ENCODE measurements around the gene SSBP4.
"Not testable (repeated sequence)": the region's sequence is repeated elsewhere in the genome, so short reads cannot be mapped to it uniquely, and the experiment has no call there.

Gene SSBP4

DNA sequence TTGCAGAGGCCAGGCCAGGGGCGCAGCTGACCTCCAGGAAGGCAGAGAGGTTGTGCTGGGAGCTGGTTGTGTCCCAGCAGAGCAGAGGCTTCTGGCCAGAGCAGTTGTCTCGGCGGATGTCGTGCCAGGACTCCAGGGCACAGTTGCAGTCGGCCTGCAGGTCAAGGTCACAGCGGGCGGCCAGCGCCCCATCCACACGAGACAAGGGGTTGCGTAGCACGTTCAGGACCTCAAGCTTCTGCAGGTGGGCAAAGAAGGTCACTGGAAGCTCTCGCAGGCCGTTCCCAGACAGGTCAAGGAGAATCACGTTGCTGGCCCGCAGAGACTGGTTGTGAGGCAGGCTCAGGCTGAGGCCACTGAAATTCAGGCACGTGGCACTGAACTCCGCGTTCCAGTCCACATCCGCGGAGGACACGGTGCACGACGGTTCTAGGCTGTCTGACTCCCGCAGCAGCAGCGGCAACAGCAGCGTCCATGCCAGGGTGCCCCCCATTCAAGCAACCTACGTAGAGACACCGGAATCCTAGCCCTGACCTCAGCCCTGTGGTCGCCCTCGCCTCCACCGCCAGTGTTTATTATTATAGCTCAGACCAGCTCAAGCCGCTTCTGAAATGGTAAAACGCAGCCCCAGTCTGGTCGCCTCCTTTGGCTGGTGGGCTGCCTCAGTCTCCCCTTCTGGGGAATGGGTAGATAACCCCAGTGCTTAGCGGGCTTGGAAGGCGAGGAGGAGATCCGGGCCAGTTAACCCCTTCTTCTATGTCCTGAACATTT is 22.5 kb upstream of the SSBP4 start:
- DNase-seq, result no peak

GRCh38 chr19:18397242-18398202 is 21.7 kb upstream of the SSBP4 start, which contains the start of gene LRRC25:
TSS of gene LRRC25 (minus strand) at chr19:18397622. CDS start at chr19:18396963, 659 bp downstream.
- DNase-seq, result no peak

DNA sequence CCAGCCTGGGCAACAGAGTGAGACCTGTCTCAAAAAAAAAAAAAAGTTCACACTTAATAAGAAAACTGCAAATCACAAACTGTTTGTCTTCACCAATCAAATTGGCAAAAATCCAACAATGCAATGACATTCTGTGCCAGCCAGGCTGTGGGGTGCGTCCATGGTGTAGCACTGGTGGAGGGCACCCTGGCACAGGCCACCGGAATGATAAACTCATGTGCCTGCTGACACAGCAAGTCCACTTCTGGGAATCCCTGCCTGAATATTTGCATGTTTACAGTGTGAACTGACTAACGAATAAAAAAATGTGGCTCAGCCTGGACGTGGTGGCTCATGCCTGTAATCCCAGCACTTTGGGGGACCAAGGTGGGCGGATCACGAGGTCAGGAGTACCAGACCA is 20.2 kb upstream of the SSBP4 start:
- no peak for DNase-seq

- DNase-seq, result peak; percentile 37 to 51
These were observed 17.6 kb upstream of the SSBP4 start for GRCh38 chr19:18401580-18402112.

- not testable (repeated sequence) for DNase-seq
These were observed 16.5 kb upstream of the SSBP4 start for GRCh38 chr19:18402455-18403248.

GRCh38 chr19:18405754-18406153 is 13.4 kb upstream of the SSBP4 start:
- not testable (repeated sequence) for DNase-seq

GRCh38 chr19:18406749-18407148 is 12.4 kb upstream of the SSBP4 start:
- DNase-seq, result no peak

- DNase-seq, result peak; percentile 23 to 26
These were observed 11.1 kb upstream of the SSBP4 start for GRCh38 chr19:18408053-18408476.

- no peak for DNase-seq
These were observed 6.5 kb upstream of the SSBP4 start for GRCh38 chr19:18412610-18413239.

- DNase-seq, result no peak
These were observed 4.6 kb upstream of the SSBP4 start for GRCh38 chr19:18414504-18415177.

DNA sequence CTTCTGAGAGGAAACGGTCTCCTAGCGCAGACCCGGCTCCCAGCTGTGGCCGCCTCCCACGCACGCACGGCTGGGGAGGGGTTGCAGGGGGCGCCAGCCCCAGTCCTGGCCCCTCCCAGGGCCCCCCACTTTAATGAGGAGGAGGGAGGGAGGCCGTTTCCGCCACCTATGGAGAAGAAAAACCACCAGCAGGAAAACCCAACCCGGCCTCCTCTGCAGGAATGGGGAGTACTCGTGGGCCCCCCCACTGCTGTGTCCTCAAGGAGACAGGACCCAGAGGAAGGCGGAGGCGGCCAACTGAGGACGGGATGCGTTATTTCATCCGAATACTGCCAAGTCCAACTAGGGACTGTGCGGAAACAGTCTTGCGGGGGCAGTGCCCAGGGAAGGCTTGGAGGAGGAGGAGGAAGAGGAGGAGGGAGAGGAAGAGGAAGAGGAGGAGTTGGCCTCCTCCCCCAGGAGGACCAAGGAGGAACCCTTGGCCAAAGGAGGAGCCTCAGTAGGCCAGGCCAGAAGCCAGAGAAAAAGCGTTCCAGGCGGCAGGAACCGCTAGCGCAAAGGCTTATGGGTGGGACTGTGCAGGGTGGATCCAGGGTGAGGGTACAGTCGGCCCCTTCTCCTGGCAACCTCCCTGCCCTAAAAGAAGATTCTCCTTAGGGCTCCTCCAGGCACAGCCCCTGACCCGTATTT is 3.9 kb upstream of the SSBP4 start:
- DNase-seq, result no peak

- DNase-seq, result peak; percentile 67 to 78
These were observed 2.4 kb upstream of the SSBP4 start for GRCh38 chr19:18416778-18417249.

DNA sequence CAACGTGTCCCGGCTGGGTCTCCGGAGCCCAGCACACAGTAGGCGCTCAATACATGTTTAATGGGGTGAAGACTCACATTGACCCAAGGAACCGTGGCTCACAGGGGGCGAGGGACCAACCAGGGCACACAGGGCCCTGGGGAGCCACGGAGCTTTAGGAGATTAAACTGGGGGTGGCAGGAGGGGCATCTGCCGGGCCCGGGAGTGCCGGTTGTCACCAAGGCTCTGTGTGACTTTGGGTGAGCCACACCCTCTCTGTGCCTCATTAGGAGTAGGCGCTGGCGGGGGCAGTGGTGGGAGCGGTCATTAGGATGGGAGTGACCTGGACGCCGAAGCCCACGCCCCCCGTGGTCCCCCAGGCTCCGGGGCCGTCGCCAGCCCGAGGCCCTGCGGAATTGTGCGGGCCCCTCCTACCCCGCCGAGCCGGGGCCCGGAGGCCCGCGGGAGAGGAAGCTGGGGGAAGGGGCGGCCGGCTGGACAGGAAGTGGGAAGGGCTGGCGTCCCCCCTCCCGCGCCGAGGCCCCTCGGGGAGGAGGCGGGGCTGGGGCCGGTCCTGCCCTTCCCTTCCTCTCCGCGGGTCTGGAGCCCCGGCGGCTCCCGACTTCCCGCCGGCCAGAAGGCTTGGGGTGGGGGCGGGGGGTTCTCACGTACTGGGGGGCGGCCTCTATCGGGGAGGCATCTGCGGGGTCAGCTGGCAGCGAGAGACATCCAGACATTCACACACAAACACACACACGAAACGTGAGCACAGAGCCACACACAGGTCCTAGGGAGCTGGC is 1.8 kb upstream of the SSBP4 start:
- DNase-seq, result peak; percentile 77 to 87

GRCh38 chr19:18418029-18418482 is 1.1 kb upstream of the SSBP4 start:
- DNase-seq, result no peak

- peak in 1 of 2 experiments; percentile 24 for DNase-seq
These were observed 559 bp upstream of the SSBP4 start for GRCh38 chr19:18418483-18419194.

DNA sequence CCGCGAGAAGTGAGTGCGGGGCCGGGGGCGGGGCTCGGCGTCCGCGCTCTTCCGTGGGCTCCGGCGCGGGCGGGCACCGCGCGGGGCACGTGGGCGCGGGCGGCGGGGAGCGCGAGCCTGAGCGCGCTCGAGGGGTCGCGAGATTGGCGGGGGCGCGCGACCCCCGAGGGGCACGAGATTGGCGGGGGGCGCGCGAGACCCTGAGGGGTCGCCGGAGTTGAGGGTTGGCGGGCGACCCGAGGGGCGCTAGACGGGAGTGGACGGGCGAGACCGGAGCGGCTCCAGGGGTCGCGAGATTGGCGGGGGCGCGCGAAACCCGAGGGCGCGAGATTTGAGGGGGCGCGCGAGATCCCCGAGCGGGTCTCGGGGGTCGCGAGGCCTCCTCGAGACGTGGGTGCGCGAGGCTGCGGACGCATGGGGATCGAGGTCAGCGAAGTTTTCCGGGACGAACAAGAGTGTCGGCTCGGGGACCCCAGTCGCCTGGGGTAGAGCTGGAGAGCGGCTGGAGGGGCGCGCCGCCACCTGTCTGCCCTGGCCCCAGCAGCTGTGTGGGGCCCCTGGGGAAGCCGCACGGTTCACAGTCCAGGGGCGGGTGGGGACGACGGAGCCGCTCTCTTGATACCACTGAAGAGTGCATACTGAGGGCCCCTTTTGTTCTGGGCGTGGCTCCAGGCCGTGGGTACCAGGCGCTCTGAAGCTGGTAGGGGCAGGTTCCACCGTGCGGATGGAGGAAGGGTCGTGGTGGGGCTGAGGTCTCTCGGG is 682 bp downstream of the SSBP4 start:
- peak in 1 of 2 experiments; percentile 31 for DNase-seq

DNA sequence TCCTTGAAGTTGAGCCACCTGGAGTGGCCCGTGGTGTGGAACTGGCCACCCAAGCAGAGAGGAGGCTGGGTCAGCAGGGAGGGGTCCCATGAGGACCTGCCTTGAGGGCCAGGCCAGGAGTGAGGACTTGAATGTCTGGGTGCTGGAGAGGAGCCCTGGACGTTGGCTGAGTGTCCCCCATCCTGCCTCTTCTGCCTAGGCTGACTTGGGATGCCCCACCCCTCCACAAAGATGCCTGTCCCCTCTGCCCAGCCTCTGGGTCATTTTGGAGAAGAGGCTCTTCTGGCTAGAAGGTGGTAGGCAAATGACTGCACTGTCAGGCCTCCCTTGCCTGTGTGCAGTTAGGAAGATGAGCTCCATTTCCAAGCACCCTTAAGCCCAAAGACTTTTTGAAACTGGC is 1.7 kb downstream of the SSBP4 start:
- DNase-seq, result no peak

DNA sequence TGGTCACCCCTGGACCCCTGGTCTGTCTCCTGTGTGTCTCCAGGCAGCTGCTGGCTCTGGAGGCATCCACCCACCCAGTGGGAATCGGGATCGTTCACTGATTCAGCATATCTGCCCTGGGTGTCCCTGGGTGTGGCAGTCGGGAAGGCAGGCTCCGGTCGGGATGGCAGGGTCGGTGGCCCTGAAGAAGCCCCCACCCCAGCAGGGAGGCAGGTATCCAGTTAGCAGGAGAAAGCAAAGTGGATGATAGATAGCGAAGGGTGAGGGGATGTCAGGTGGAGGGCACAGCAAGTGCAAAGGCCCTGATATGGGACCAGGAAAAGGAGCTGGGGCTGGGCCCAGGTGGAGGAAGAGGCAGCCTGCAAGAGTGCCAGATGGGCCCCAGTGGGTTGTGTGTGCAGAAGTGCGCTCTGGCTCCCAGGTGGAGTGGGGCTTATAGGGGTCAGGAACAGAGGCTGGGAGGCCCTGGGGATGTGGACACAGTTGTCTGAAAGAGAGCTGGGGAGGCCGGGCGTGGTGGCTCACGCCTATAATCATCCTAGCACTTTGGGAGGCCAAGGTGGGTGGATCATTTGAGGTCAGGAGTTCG is 2.3 kb downstream of the SSBP4 start:
- DNase-seq, result no peak
